ENCODE data around the gene ENHO.

DNA sequence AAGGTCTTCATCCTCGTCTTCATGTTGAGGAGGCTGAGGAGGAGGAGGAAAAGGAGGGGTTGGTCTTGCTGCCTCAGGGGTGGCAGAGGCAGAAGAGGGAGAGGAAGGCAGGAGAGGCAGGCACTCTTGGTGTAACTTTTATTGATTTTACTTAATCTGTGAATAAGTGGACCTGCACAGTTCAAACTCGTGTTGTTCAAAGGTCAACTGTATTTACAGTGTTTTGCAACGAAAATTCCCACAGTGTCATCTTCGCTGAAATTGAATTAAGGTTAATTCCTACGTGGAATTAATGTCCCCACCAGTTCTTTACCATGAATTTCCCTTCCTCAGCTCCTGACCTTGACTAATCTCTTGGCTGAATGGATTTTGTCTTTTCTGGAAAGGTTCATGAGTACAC lies 21.2 kb upstream of the ENHO start:
- TF ChIP-seq, protein P1, sequence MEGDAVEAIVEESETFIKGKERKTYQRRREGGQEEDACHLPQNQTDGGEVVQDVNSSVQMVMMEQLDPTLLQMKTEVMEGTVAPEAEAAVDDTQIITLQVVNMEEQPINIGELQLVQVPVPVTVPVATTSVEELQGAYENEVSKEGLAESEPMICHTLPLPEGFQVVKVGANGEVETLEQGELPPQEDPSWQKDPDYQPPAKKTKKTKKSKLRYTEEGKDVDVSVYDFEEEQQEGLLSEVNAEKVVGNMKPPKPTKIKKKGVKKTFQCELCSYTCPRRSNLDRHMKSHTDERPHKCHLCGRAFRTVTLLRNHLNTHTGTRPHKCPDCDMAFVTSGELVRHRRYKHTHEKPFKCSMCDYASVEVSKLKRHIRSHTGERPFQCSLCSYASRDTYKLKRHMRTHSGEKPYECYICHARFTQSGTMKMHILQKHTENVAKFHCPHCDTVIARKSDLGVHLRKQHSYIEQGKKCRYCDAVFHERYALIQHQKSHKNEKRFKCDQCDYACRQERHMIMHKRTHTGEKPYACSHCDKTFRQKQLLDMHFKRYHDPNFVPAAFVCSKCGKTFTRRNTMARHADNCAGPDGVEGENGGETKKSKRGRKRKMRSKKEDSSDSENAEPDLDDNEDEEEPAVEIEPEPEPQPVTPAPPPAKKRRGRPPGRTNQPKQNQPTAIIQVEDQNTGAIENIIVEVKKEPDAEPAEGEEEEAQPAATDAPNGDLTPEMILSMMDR (IDR thresholded peaks at IDR 0.05), result no peak
- no peak for TF ChIP-seq EZH2 (IDR thresholded peaks at IDR 0.05)
- TF ChIP-seq EZH2phosphoT487 (IDR thresholded peaks at IDR 0.05), result no peak
